WTC11 (cell line): Measurements from ENCODE around the gene SPATA2L. TPM values are rescaled to one million over a fixed set of nuclear protein-coding genes. Genes with fewer than 3 reads are reported as not detected.
"Not testable (repeated sequence)": the region's sequence is repeated elsewhere in the genome, so short reads cannot be mapped to it uniquely, and the experiment has no call there.

Experiments
- ATAC-seq: fragments of 200-7000 bp; cut with Tn5 transposase; 2 replicates; pipeline ENCODE4 v1.10.0; 2021; ENCODE audit warnings: mild to moderate bottlenecking, moderate library complexity
- CTCF ChIA-PET: fragments of 300-600 bp; sonication (Branson Sonifier 250); formaldehyde crosslinking; loops from one replicate; lab custom pipeline; 2021; ENCODE audit warnings: antibody characterized with exemption; lab: Charles Lee
- POLR2A ChIA-PET: fragments of 350-600 bp; sonication (Branson Sonifier 250); formaldehyde crosslinking; loops from one replicate; lab custom pipeline; 2021; ENCODE audit warnings: antibody characterized with exemption; lab: Charles Lee
- DNase-seq: peaks from one replicate; pipeline ENCODE4 v3.0.0; 2021; ENCODE audit warnings: low spot score
- H3K27ac Mint-ChIP-seq: 2 replicates; pipeline ENCODE4 v1.8.0; 2021; ENCODE audit warnings: mixed read lengths
- H3K27me3 Mint-ChIP-seq: 2 replicates; pipeline ENCODE4 v1.8.0; 2021; ENCODE audit warnings: low read depth, mild to moderate bottlenecking, moderate library complexity, mixed read lengths
- H3K36me3 Mint-ChIP-seq: 2 replicates; pipeline ENCODE4 v1.8.0; 2021; ENCODE audit warnings: mixed read lengths
- H3K4me1 Mint-ChIP-seq: 2 replicates; pipeline ENCODE4 v1.8.0; 2022; ENCODE audit warnings: mixed read lengths
- H3K4me3 Mint-ChIP-seq: 2 replicates; pipeline ENCODE4 v1.8.0; 2021; ENCODE audit warnings: mild to moderate bottlenecking, moderate library complexity, mixed read lengths
- H3K9me3 Mint-ChIP-seq: 2 replicates; pipeline ENCODE4 v1.8.0; 2021; ENCODE audit warnings: mixed read lengths
- CDX4 ChIP-seq: fragments of 250-450 bp; sonication (Bioruptor Pico); IDR thresholded peaks from 2 replicates; pipeline ENCODE4 v1.9.0; 2021; ENCODE audit warnings: moderate library complexity, mild to moderate bottlenecking, inconsistent platforms, borderline replicate concordance
- EMX1 ChIP-seq: fragments of 250-450 bp; sonication (Bioruptor Pico); IDR thresholded peaks from 2 replicates; pipeline ENCODE4 v1.8.0; 2021; ENCODE audit warnings: mild to moderate bottlenecking
- FOXP1 ChIP-seq: sonication (generic); formaldehyde crosslinking; IDR thresholded peaks from 2 replicates; pipeline ENCODE4 v1.8.0; 2022; ENCODE audit warnings: missing genetic modification reagents, mild to moderate bottlenecking, moderate library complexity, borderline replicate concordance
- FOXP4 ChIP-seq: sonication (generic); formaldehyde crosslinking; IDR thresholded peaks from 2 replicates; pipeline ENCODE4 v1.8.0; 2022; ENCODE audit warnings: mild to moderate bottlenecking, missing genetic modification reagents
- JAZF1 ChIP-seq: fragments of 250-450 bp; sonication (Bioruptor Pico); IDR thresholded peaks from 2 replicates; pipeline ENCODE4 v1.9.0; 2021; ENCODE audit warnings: moderate library complexity, mild to moderate bottlenecking, inconsistent platforms
- MYBL2 ChIP-seq: sonication (generic); formaldehyde crosslinking; IDR thresholded peaks from 2 replicates; pipeline ENCODE4 v1.8.1; 2023; ENCODE audit warnings: mild to moderate bottlenecking, moderate library complexity, missing genetic modification reagents
- NFE2L1 ChIP-seq: sonication (generic); formaldehyde crosslinking; IDR thresholded peaks from 2 replicates; pipeline ENCODE4 v1.8.1; 2023; ENCODE audit warnings: missing genetic modification reagents
- NFYB ChIP-seq: sonication (generic); formaldehyde crosslinking; conservative IDR thresholded peaks from 2 replicates; pipeline ENCODE4 v1.8.0; 2022; ENCODE audit warnings: low read depth, missing genetic modification reagents
- NR2C2 ChIP-seq: sonication (generic); formaldehyde crosslinking; IDR thresholded peaks from 2 replicates; pipeline ENCODE4 v1.8.0; 2022; ENCODE audit warnings: mild to moderate bottlenecking, missing genetic modification reagents
- USF1 ChIP-seq: sonication (generic); formaldehyde crosslinking; IDR thresholded peaks from 2 replicates; pipeline ENCODE4 v1.8.0; 2022; ENCODE audit warnings: mild to moderate bottlenecking, missing genetic modification reagents
- USF2 ChIP-seq: sonication (generic); formaldehyde crosslinking; IDR thresholded peaks from 2 replicates; pipeline ENCODE4 v1.8.1; 2023; ENCODE audit warnings: mild to moderate bottlenecking, missing genetic modification reagents, moderate library complexity
- ZNF416 ChIP-seq: fragments of 250-450 bp; sonication (Bioruptor Pico); IDR thresholded peaks from 2 replicates; pipeline ENCODE4 v1.9.0; 2021; ENCODE audit warnings: mild to moderate bottlenecking, inconsistent platforms
- ZNF423 ChIP-seq: fragments of 250-450 bp; sonication (Bioruptor Pico); IDR thresholded peaks from 2 replicates; pipeline ENCODE4 v2.1.2; 2022; ENCODE audit warnings: mild to moderate bottlenecking, moderate library complexity
- ZNF512 ChIP-seq: sonication (generic); formaldehyde crosslinking; IDR thresholded peaks from 2 replicates; pipeline ENCODE4 v1.8.1; 2022; ENCODE audit warnings: missing genetic modification reagents, borderline replicate concordance
- total RNA-seq: library from RNA; stranded (reverse); gene quantifications from 3 replicates; pipeline ENCODE4 v1.2.3, GENCODE V29; 2021
- TF ChIP-seq, protein P1 (sequence below): sonication (generic); formaldehyde crosslinking; IDR thresholded peaks from 2 replicates; pipeline ENCODE4 v1.8.1; 2023; ENCODE audit warnings: mild to moderate bottlenecking, missing genetic modification reagents, borderline replicate concordance
- TF ChIP-seq, protein P2 (sequence below): sonication (generic); formaldehyde crosslinking; IDR thresholded peaks from 2 replicates; pipeline ENCODE4 v1.8.1; 2022; ENCODE audit warnings: mild to moderate bottlenecking, moderate library complexity, missing genetic modification reagents
- TF ChIP-seq, protein P3 (sequence below): sonication (generic); formaldehyde crosslinking; IDR thresholded peaks from 2 replicates; pipeline ENCODE4 v1.8.1; 2023; ENCODE audit warnings: mild to moderate bottlenecking, moderate library complexity, missing genetic modification reagents

Gene SPATA2L
- total RNA-seq, 1 experiment from 2014 or later, result 15.7 TPM

DNA sequence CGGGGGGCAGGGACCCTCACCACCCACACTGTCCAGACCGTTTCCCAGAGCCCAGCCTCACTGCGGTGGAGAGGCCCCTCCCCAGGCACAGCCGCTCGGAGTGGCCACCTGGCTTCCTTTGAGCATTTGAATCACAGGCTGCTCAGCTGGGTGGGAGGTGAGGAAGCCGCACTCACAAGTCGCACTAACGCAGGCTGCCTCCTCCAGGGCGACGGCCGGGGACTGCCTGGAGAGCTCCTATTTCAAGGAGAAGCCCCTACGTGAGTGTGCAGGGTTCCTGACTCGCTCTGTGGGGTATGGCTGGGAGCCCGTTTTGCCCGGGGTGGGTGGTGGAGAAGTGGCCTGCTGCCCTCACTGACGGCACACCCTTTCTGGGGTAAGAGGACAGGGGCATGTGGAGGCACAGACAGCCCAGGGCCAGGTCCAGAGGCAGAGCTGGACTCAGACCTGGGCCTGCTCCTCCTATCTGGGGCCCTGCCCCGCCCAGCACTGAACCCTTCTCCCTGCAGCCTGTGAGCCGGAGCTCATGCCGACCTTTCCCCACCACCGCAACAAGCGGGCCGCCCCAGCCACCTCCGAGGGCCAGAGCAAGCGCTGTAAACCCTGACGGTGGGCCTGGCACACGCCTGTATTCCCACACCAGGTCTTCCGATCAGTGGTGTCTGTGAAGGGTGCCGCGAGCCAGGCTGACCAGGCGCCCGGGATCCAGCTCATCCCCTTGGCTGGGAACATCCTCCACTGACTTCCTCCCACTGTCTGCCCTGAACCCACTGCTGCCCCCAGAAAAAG lies 6.2 kb downstream of the SPATA2L start (continued):
- no peak for TF ChIP-seq FOXP4 (CRISPR knock-in tag)

GRCh38 chr16:89694784-89695085 lies 6.8 kb downstream of the SPATA2L start:
- CTCF ChIA-PET, H3K27me3 Mint-ChIP-seq, H3K9me3 Mint-ChIP-seq, ATAC-seq, H3K4me3 Mint-ChIP-seq, H3K4me1 Mint-ChIP-seq, H3K27ac Mint-ChIP-seq, DNase-seq: not testable (repeated sequence)
- peaks cover 37% of the 10 kb centered on the region for H3K36me3 Mint-ChIP-seq
- POLR2A ChIA-PET, result interaction anchor here (0.6 kb wide), 1 partner anchor 8 kb away, joined by 3 read pairs; the partner anchor contains the start of gene CDK10

GRCh38 chr16:89693931-89694783 lies 7.3 kb downstream of the SPATA2L start:
- POLR2A ChIA-PET, result no interaction called here
- H3K36me3 Mint-ChIP-seq, result peaks cover 35% of the 10 kb centered on the region
- no peak for DNase-seq
- no peak overlapping the region for H3K27ac Mint-ChIP-seq
- H3K9me3 Mint-ChIP-seq, result no peaks in the 10 kb centered on the region
- no peak for TF ChIP-seq ZNF512 (CRISPR knock-in tag)
- no peak for TF ChIP-seq CDX4 (CRISPR knock-in tag)
- no peak for TF ChIP-seq EMX1
- TF ChIP-seq USF1 (CRISPR knock-in tag), result no peak
- TF ChIP-seq USF2 (CRISPR knock-in tag), result no peak
- no peak for TF ChIP-seq NFYB (CRISPR knock-in tag)
- TF ChIP-seq MYBL2 (CRISPR knock-in tag), result no peak
- TF ChIP-seq, protein P1, sequence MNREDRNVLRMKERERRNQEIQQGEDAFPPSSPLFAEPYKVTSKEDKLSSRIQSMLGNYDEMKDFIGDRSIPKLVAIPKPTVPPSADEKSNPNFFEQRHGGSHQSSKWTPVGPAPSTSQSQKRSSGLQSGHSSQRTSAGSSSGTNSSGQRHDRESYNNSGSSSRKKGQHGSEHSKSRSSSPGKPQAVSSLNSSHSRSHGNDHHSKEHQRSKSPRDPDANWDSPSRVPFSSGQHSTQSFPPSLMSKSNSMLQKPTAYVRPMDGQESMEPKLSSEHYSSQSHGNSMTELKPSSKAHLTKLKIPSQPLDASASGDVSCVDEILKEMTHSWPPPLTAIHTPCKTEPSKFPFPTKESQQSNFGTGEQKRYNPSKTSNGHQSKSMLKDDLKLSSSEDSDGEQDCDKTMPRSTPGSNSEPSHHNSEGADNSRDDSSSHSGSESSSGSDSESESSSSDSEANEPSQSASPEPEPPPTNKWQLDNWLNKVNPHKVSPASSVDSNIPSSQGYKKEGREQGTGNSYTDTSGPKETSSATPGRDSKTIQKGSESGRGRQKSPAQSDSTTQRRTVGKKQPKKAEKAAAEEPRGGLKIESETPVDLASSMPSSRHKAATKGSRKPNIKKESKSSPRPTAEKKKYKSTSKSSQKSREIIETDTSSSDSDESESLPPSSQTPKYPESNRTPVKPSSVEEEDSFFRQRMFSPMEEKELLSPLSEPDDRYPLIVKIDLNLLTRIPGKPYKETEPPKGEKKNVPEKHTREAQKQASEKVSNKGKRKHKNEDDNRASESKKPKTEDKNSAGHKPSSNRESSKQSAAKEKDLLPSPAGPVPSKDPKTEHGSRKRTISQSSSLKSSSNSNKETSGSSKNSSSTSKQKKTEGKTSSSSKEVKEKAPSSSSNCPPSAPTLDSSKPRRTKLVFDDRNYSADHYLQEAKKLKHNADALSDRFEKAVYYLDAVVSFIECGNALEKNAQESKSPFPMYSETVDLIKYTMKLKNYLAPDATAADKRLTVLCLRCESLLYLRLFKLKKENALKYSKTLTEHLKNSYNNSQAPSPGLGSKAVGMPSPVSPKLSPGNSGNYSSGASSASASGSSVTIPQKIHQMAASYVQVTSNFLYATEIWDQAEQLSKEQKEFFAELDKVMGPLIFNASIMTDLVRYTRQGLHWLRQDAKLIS (CRISPR knock-in tag), result no peak
- no peak for TF ChIP-seq ZNF416
- no peak for TF ChIP-seq NFE2L1 (CRISPR knock-in tag)
- TF ChIP-seq NR2C2 (CRISPR knock-in tag), result no peak
- no peak for TF ChIP-seq ZNF423
- no peak for TF ChIP-seq FOXP1 (CRISPR knock-in tag)
- no peak for TF ChIP-seq JAZF1
- TF ChIP-seq, protein P2, sequence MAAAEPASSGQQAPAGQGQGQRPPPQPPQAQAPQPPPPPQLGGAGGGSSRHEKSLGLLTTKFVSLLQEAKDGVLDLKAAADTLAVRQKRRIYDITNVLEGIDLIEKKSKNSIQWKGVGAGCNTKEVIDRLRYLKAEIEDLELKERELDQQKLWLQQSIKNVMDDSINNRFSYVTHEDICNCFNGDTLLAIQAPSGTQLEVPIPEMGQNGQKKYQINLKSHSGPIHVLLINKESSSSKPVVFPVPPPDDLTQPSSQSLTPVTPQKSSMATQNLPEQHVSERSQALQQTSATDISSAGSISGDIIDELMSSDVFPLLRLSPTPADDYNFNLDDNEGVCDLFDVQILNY (CRISPR knock-in tag), result no peak
- TF ChIP-seq, protein P3, sequence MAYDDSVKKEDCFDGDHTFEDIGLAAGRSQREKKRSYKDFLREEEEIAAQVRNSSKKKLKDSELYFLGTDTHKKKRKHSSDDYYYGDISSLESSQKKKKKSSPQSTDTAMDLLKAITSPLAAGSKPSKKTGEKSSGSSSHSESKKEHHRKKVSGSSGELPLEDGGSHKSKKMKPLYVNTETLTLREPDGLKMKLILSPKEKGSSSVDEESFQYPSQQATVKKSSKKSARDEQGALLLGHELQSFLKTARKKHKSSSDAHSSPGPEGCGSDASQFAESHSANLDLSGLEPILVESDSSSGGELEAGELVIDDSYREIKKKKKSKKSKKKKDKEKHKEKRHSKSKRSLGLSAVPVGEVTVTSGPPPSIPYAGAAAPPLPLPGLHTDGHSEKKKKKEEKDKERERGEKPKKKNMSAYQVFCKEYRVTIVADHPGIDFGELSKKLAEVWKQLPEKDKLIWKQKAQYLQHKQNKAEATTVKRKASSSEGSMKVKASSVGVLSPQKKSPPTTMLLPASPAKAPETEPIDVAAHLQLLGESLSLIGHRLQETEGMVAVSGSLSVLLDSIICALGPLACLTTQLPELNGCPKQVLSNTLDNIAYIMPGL (CRISPR knock-in tag), result no peak
- TF ChIP-seq, all 79 proteins: peak for 0
- H3K4me3 Mint-ChIP-seq, result no peak overlapping the region
- CTCF ChIA-PET, result no interaction called here
- H3K4me1 Mint-ChIP-seq, result no peaks in the 10 kb centered on the region
- no peak for ATAC-seq
- no peaks in the 10 kb centered on the region for H3K27me3 Mint-ChIP-seq
